Stimulated activated CD8-positive, alpha-beta memory T cell treated with anti-CD3 and anti-CD28 coated beads, Interleukin-7, amount 100 ng/mL, for 24 hours (primary cell): ENCODE data around the gene ALKBH5.
"Not testable (repeated sequence)": the region's sequence is repeated elsewhere in the genome, so short reads cannot be mapped to it uniquely, and the experiment has no call there.

ENCODE experiments used
- DNase-seq: peaks from one replicate; pipeline ENCODE4 v3.0.0-alpha.2; 2020; ENCODE audit warnings: low read depth

The ALKBH5 gene

DNA sequence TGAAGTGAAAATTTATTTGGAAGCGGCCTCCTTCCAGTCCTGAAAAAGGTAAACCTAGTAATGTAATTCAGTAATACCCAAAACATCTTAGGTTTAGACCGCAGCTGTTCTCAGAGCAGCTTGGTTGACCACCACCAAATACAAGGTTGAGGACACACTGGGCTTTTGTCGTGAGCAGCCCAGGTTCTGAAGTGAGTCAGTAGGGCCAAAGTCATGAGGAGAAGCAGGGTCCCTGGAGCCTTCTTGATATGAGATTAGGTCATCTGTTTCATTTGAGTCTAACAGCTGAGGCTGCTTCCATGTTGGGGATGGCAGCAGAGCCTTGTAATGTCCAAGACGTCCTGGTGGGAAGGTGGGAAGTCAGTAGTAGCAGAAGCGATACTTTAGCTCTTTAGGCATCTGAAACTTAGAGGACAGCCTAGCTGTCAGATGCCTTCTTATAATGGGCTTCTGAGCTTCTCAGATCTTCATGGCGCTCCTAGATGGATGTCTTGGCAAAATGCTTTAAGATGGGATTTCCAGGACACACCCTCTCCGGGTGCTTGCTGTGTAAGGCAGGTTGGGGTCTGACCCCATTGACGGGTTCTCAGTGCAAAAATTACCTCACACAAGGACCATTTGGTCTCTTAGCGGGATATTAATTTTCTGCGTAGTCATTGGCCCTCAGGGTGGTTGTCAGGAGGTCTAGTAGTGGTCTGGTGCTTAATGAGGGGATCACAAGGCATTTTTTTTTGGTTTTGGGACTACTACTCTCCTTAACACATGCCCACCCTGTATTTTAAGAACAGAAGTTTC lies 2.4 kb downstream of the ALKBH5 start:
- no peak for DNase-seq

DNA sequence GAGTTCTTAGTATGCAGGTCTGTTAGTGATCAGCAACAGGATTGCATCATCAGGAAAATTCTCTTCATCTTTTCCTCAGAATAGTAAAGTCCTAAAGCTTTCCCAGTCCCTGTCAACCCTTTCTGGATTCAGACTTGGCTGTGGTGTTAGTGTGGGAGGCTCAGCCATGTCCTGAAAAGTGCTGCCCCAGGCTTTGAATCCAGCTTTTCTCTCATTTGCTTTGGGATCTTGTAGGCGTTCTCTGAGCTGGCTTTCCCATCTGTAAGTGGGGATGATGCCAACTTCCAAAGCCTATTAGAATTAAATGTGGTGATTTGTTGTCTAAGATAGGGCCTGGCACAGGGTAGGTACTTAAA lies 3.0 kb downstream of the ALKBH5 start:
- no peak for DNase-seq

GRCh38 chr17:18187226-18187625 lies 3.6 kb downstream of the ALKBH5 start:
- DNase-seq = no peak

GRCh38 chr17:18187821-18188761 lies 4.5 kb downstream of the ALKBH5 start:
- no peak for DNase-seq

- no peak for DNase-seq
These were observed 7.1 kb downstream of the ALKBH5 start for GRCh38 chr17:18190628-18191235.

- DNase-seq = no peak
These were observed 7.6 kb downstream of the ALKBH5 start for GRCh38 chr17:18191236-18191667.

GRCh38 chr17:18191967-18192366 lies 8.3 kb downstream of the ALKBH5 start:
- DNase-seq = no peak

GRCh38 chr17:18194394-18194793 lies 10.8 kb downstream of the ALKBH5 start:
- DNase-seq = no peak

- no peak for DNase-seq
These were observed 11.2 kb downstream of the ALKBH5 start for GRCh38 chr17:18194804-18195203.

- DNase-seq = no peak
These were observed 11.6 kb downstream of the ALKBH5 start for GRCh38 chr17:18195246-18195645.

DNA sequence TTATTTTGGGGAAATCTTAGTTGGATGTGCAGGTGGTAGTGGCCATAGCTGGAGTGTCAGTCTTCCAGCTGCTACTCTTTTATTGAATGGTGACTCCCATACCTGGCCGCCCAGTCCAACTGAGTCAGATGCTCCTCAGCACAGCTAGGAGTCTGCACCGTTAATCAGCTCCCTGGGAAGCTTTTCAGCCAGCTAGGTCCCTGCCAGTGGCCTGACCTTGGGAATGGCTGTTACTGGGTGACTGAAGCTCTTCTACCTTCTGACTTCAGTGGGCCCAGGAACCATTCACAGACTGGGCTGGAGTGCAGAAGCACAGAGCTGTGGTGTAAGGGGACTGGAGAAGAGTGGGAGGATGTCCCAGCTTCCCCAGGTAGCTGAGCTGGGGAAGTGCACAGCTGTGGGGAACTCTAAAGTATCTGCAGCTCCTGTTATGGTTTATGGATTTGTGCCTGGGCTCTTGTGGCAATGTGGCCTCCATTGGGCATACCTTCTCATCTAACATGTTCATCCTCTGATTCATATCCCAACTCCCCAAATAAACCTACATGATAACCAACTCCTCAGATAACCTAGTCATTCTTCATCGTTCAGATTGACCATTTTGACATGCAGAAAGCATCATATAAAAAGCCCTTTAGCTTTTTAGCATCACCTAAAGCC lies 14.0 kb downstream of the ALKBH5 start:
- DNase-seq = no peak

GRCh38 chr17:18198530-18198929 lies 14.9 kb downstream of the ALKBH5 start:
- no peak for DNase-seq

GRCh38 chr17:18201108-18201507 lies 17.5 kb downstream of the ALKBH5 start:
- DNase-seq = no peak

- no peak for DNase-seq
These were observed 19.7 kb downstream of the ALKBH5 start for GRCh38 chr17:18203308-18203707.

DNA sequence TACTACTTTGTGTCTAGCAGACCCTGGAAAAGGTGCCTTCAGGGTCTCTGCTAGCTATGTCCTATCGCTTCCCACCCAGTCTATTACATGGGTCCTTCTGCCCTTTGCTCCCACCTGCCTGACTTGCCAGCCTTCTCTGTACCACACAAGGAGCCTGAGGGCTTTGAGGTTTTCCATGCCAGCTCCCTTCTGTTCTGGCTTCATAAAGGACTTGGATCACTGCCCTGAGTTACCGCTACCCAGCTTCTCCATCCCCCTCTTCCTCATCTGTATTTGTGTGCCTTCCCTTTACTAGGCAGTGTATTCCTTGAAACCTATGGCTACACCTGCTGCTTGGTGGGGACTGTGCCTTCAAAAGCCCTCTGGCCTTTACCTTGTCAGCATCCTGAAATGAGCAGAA lies 22.2 kb downstream of the ALKBH5 start:
- DNase-seq = no peak

GRCh38 chr17:18206962-18207361 lies 23.3 kb downstream of the ALKBH5 start:
- DNase-seq = no peak

DNA sequence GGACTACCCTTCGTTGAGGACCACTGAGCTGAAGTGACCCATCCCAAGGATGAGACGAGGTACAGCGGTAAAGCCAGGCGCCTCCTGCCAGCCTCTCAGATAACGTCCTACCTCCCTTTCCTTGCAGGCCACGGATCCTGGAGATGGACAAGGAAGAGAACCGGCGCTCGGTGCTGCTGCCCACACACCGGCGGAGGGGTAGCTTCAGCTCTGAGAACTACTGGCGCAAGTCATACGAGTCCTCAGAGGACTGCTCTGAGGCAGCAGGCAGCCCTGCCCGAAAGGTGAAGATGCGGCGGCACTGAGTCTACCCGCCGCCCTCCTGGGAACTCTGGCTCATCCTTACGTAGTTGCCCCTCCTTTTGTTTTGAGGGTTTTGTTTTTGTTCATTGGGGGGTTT lies 24.5 kb downstream of the ALKBH5 start:
- DNase-seq = no peak

DNA sequence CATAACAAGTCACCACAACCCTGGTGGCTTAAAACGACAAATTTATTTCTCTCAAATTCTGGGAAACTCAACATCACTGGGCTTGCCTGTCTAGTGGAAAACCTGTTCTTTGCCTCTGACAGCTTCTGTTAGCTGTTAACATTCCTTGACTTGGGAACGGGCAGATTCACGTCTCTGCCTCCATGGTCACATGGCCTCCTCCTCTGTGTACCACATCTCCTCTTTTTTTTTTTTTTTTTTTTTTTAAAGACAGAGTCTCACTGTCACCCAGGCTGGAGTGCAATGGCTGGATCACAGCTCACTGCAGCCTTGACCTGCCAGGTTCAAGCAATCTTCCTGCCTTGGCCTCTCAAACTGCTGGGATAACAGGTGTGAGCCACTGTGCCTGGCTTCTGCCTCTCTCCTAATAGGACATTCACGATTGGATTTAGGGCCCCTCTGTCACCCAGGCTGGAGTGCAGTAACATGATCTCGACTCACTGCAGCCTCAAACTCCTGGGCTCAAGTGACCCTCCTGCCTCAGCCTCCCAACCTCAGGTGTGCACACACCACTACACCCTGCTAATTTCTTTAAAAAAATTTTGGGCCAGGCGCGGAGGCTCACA lies 30.1 kb downstream of the ALKBH5 start:
- no peak for DNase-seq

DNA sequence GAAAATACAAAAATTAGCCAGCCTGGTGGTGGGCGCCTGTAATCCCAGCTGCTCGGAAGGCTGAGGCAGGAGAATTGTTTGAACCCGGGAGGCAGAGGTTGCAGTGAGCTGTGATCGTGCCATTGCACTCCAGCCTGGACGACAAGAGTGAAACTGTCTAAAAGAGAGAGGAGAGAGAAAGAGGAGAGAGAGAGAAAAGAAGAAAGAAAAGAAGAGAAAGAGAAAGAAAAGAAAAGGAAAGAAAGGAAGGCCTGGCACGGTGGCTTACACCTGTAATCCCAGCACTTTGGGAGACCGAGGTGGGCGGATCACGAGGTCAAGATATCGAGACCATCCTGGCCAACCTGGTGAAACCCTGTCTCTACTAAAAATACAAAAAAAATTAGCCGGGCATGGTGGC lies 33.3 kb downstream of the ALKBH5 start:
- DNase-seq = not testable (repeated sequence)

GRCh38 chr17:18217412-18218015 lies 33.9 kb downstream of the ALKBH5 start:
- peak; percentile 53 for DNase-seq

GRCh38 chr17:18218756-18219415 lies 35.3 kb downstream of the ALKBH5 start:
- DNase-seq = no peak
